Activated CD8-positive, alpha-beta T cell treated with anti-CD3 and anti-CD28 coated beads for 36 hours (primary cell): ENCODE results near the gene EHMT1. TPM values are rescaled to one million over a fixed set of nuclear protein-coding genes. Genes with fewer than 3 reads are reported as not detected.

Experiments
- ATAC-seq: fragments of 200-7000 bp; cut with Tn5 transposase; one replicate; pipeline ENCODE4 v1.10.0; 2021; ENCODE audit warnings: mild to moderate bottlenecking, moderate library complexity
- CTCF ChIA-PET: fragments of 350-600 bp; sonication (Branson Sonifier 250); formaldehyde crosslinking; loops from one replicate; lab custom pipeline; 2021; ENCODE audit warnings: antibody characterized with exemption; lab: Charles Lee
- POLR2A ChIA-PET: fragments of 350-600 bp; sonication (Branson Sonifier 250); formaldehyde crosslinking; loops from one replicate; lab custom pipeline; 2021; ENCODE audit warnings: antibody characterized with exemption; lab: Charles Lee
- DNase-seq: peaks from one replicate; pipeline ENCODE4 v3.0.0-alpha.2; 2020
- H3K27ac Mint-ChIP-seq: one replicate; pipeline ENCODE4 v1.8.0; 2021; ENCODE audit warnings: mild to moderate bottlenecking, mixed read lengths
- H3K27me3 Mint-ChIP-seq: one replicate; pipeline ENCODE4 v1.8.0; 2021; ENCODE audit warnings: mixed read lengths
- H3K36me3 Mint-ChIP-seq: one replicate; pipeline ENCODE4 v1.8.0; 2021; ENCODE audit warnings: low read depth, mixed read lengths
- H3K4me1 Mint-ChIP-seq: one replicate; pipeline ENCODE4 v1.8.0; 2021; ENCODE audit warnings: low read depth, mixed read lengths
- H3K4me3 Mint-ChIP-seq: one replicate; pipeline ENCODE4 v1.8.0; 2021; ENCODE audit warnings: mild to moderate bottlenecking, moderate library complexity, mixed read lengths
- H3K9me3 Mint-ChIP-seq: one replicate; pipeline ENCODE4 v1.8.0; 2021; ENCODE audit warnings: mixed read lengths
- CTCF ChIP-seq: fragments of 200-600 bp; IDR thresholded peaks from one replicate; pipeline ENCODE4 v1.8.0; 2022; ENCODE audit warnings: antibody characterized with exemption, mild to moderate bottlenecking
- intact Hi-C: fragments of 100-400 bp; cut with micrococcal nuclease; formaldehyde crosslinking; loops from one replicate; pipeline ENCODE4 v1.10.0; 2022
- total RNA-seq, 2 experiments: library from RNA; stranded (reverse); gene quantifications; one replicate each; pipeline ENCODE4 v1.2.3, GENCODE V29; 2021

EHMT1 gene
- total RNA-seq, 2 experiments from 2014 or later: 62.1 to 67.1 TPM

- DNase-seq (peak; percentile 36), ATAC-seq (no peak)
- Mint-ChIP-seq H3K36me3 (peaks cover 29% of the 10 kb centered on the region), H3K27me3 (no peaks in the 10 kb centered on the region), H3K4me3 (no peak overlapping the region), H3K9me3 (peaks cover 2% of the 10 kb centered on the region), H3K4me1 (no peaks in the 10 kb centered on the region), H3K27ac (no peak overlapping the region)
- intact Hi-C loops: no loop called here
- ChIA-PET POLR2A (no interaction called here), CTCF (interaction anchor here (1.2 kb wide), 1 partner anchor 100 kb away, joined by 5 read pairs; no protein-coding TSS in a partner anchor)
- no peak for TF ChIP-seq CTCF
Measured at GRCh38 chr9:137772281-137772873, 153.6 kb downstream of the EHMT1 start.

- H3K9me3 Mint-ChIP-seq: peaks cover 2% of the 10 kb centered on the region
- H3K27ac Mint-ChIP-seq: no peak overlapping the region
Measured at GRCh38 chr9:137774775-137775386, 156.1 kb downstream of the EHMT1 start.

GRCh38 chr9:137776306-137776995, 157.6 kb downstream of the EHMT1 start:
- H3K4me1 Mint-ChIP-seq: no peaks in the 10 kb centered on the region
- no peak for DNase-seq
- CTCF ChIA-PET: interaction anchor here (2.4 kb wide), 1 partner anchor 104 kb away, joined by 6 read pairs; no protein-coding TSS in a partner anchor
- peaks cover 9% of the 10 kb centered on the region for H3K36me3 Mint-ChIP-seq
- TF ChIP-seq CTCF: no peak
- H3K4me3 Mint-ChIP-seq: no peak overlapping the region
- intact Hi-C loops: no loop called here
- POLR2A ChIA-PET: no interaction called here
- H3K27me3 Mint-ChIP-seq: no peaks in the 10 kb centered on the region
- no peaks in the 10 kb centered on the region for H3K9me3 Mint-ChIP-seq
- H3K27ac Mint-ChIP-seq: no peak overlapping the region
- ATAC-seq: no peak

More at GRCh38 chr9:137774775-137775386, 156.1 kb downstream of the EHMT1 start:
- no peak overlapping the region for H3K4me3 Mint-ChIP-seq
- no peak for DNase-seq
- intact Hi-C loops: no loop called here
- no peaks in the 10 kb centered on the region for H3K27me3 Mint-ChIP-seq
- no peak for TF ChIP-seq CTCF
- no peak for ATAC-seq
- ChIA-PET POLR2A (interaction anchor here (0.6 kb wide), 1 partner anchor 303 kb away, joined by 3 read pairs; no protein-coding TSS in a partner anchor), CTCF (no interaction called here)
- H3K36me3 Mint-ChIP-seq: peaks cover 23% of the 10 kb centered on the region
- no peaks in the 10 kb centered on the region for H3K4me1 Mint-ChIP-seq

GRCh38 chr9:137777761-137778160, 159.0 kb downstream of the EHMT1 start:
- TF ChIP-seq CTCF: no peak
- Mint-ChIP-seq H3K27ac (no peak overlapping the region), H3K36me3 (peaks cover 14% of the 10 kb centered on the region), H3K4me3 (no peak overlapping the region), H3K4me1 (no peaks in the 10 kb centered on the region), H3K9me3 (no peaks in the 10 kb centered on the region), H3K27me3 (no peaks in the 10 kb centered on the region)
- DNase-seq: no peak
- intact Hi-C loops: no loop called here
- ChIA-PET POLR2A (interaction anchor here (1.5 kb wide), 1 partner anchor 17 kb away, joined by 3 read pairs; no protein-coding TSS in a partner anchor), CTCF (interaction anchor here (2.4 kb wide), 1 partner anchor 105 kb away, joined by 6 read pairs; no protein-coding TSS in a partner anchor)
- ATAC-seq: no peak
